ENCODE results near the gene PDE8B. TPM values are rescaled to one million over a fixed set of nuclear protein-coding genes. Genes with fewer than 3 reads are reported as not detected.

The PDE8B gene
- polyA plus RNA-seq, 1 of the 3 experiments (the other 2 are of a cell fraction), result not detected

DNA sequence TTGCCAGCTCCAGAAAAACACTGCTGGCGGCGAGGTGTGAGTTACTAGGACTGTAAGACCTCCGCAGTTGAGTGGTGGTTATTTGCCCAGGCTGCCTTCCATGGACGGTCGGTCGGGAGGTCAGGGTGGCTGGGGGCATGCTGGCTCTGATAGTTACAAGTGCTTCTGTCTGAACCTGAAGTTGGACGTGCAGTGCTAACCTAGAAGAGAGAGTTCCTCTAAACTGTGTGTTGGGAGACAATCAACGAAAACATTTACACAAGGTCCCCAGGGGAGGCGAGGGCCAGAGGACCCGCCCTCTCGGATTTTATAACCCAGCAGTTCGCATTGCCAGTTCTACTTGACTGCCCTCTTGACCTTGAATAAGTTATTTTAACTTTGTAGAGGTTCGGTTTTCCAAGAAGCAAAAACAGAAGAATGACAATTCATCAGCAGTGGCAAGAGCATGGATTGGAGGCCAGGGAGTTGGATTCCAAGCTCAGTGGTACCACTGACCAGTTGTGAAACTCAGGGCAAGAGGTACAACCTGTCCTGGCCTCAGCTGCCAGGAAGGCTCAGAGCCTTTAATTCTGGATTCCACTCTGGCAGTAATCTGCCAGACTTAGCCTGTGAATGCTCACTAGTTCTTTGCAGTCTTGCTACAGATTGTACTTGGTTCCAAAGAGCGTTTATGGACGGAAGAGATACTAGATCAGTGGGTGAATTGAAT, 28.7 kb upstream of the PDE8B start:
- no peaks in the 10 kb centered on the region for H3K9me2 ChIP-seq
- H3K4me3 ChIP-seq (ENCODE audit: low read depth in 2 of 2, low read length in 1 of 2), result no peak overlapping the region
- no peak overlapping the region for H3K27ac ChIP-seq (ENCODE audit: low read depth in 2 of 2, low read length in 1 of 2)
- TF ChIP-seq TCF12 (IDR thresholded peaks at IDR 0.05), result no peak
- TF ChIP-seq RAD21 (IDR thresholded peaks at IDR 0.05; ENCODE audit: low read length), result no peak
- no peak for TF ChIP-seq GATA2 (CRISPR knock-in tag; IDR thresholded peaks at IDR 0.05)
- TF ChIP-seq, protein P1, sequence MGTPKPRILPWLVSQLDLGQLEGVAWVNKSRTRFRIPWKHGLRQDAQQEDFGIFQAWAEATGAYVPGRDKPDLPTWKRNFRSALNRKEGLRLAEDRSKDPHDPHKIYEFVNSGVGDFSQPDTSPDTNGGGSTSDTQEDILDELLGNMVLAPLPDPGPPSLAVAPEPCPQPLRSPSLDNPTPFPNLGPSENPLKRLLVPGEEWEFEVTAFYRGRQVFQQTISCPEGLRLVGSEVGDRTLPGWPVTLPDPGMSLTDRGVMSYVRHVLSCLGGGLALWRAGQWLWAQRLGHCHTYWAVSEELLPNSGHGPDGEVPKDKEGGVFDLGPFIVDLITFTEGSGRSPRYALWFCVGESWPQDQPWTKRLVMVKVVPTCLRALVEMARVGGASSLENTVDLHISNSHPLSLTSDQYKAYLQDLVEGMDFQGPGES (IDR thresholded peaks at IDR 0.05; ENCODE audit: low read depth, low read length), result no peak
- no peak for TF ChIP-seq PBX3 (IDR thresholded peaks at IDR 0.05)
- no peak for TF ChIP-seq SIN3A (IDR thresholded peaks at IDR 0.05; ENCODE audit: borderline replicate concordance, low read depth, low read length)
- TF ChIP-seq POLR2AphosphoS5 (IDR thresholded peaks at IDR 0.05; ENCODE audit: low read depth, low read length), result no peak
- TF ChIP-seq MXI1 (IDR thresholded peaks at IDR 0.05; ENCODE audit: low read depth, low read length), result no peak
- TF ChIP-seq, protein P2, sequence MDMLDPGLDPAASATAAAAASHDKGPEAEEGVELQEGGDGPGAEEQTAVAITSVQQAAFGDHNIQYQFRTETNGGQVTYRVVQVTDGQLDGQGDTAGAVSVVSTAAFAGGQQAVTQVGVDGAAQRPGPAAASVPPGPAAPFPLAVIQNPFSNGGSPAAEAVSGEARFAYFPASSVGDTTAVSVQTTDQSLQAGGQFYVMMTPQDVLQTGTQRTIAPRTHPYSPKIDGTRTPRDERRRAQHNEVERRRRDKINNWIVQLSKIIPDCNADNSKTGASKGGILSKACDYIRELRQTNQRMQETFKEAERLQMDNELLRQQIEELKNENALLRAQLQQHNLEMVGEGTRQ (IDR thresholded peaks at IDR 0.05; ENCODE audit: borderline replicate concordance, low read depth, low read length), result no peak
- no peak for TF ChIP-seq FOXM1 (IDR thresholded peaks at IDR 0.05; ENCODE audit: low read depth)
- ChIA-PET CTCF (interaction anchor here (0.6 to 1.6 kb wide), 5 partner anchors 33 to 255 kb away, joined by 3 to 4 read pairs (median 3); no protein-coding TSS in a partner anchor), POLR2A (no interaction called here)
- H3K79me2 ChIP-seq (ENCODE audit: insufficient read depth), result no peaks in the 10 kb centered on the region
- no peaks in the 10 kb centered on the region for H3K36me3 ChIP-seq (replicated peaks in 1 of 2; ENCODE audit: control insufficient read depth in 1 of 2, insufficient read depth in 2 of 2, low read length in 1 of 2)
- H3K9ac ChIP-seq, result no peak overlapping the region
- H3F3A ChIP-seq (replicated peaks; ENCODE audit: insufficient read depth), result no peaks in the 10 kb centered on the region
- no peak overlapping the region for H3K4me2 ChIP-seq
- DNase-seq, result no peak
- 78% methylated on average over 15 of the region's 15 CpGs for WGBS (ENCODE audit: low lambda C conversion rate)
- H4K20me1 ChIP-seq (ENCODE audit: insufficient read depth), result no peaks in the 10 kb centered on the region
- peaks cover 33% of the 10 kb centered on the region for H3K27me3 ChIP-seq (ENCODE audit: insufficient read depth)
- no peaks in the 10 kb centered on the region for H3K9me3 ChIP-seq
- H2AFZ ChIP-seq (ENCODE audit: low read depth), result no peak overlapping the region
- H3K4me1 ChIP-seq (ENCODE audit: control insufficient read depth in 1 of 2, insufficient read depth in 2 of 2, low read depth in 1 of 2, low read length in 1 of 2), result peaks cover 0 to 4% of the 10 kb centered on the region in 2 experiments; a peak in 1 of 4 replicates

- ChIA-PET POLR2A (no interaction called here), CTCF (interaction anchor here (0.7 to 1.6 kb wide), 6 partner anchors 31 to 255 kb away, joined by 3 to 4 read pairs (median 3); no protein-coding TSS in a partner anchor)
- Histone ChIP-seq H3K4me2 (no peak overlapping the region), H3F3A (replicated peaks; ENCODE audit: insufficient read depth) (no peaks in the 10 kb centered on the region), H4K20me1 (ENCODE audit: insufficient read depth) (no peaks in the 10 kb centered on the region), H3K27ac (ENCODE audit: low read depth in 2 of 2, low read length in 1 of 2) (no peak overlapping the region), H3K4me1 (ENCODE audit: control insufficient read depth in 1 of 2, insufficient read depth in 2 of 2, low read depth in 1 of 2, low read length in 1 of 2) (peaks cover 0 to 4% of the 10 kb centered on the region in 2 experiments; a peak in 1 of 4 replicates), H3K9ac (no peak overlapping the region), H3K79me2 (ENCODE audit: insufficient read depth) (no peaks in the 10 kb centered on the region), H3K27me3 (ENCODE audit: insufficient read depth) (peaks cover 33% of the 10 kb centered on the region), H3K9me2 (no peaks in the 10 kb centered on the region), H2AFZ (ENCODE audit: low read depth) (no peak overlapping the region), H3K9me3 (no peaks in the 10 kb centered on the region), H3K36me3 (replicated peaks in 1 of 2; ENCODE audit: control insufficient read depth in 1 of 2, insufficient read depth in 2 of 2, low read length in 1 of 2) (no peaks in the 10 kb centered on the region), H3K4me3 (ENCODE audit: low read depth in 2 of 2, low read length in 1 of 2) (no peak overlapping the region)
- DNase-seq, result no peak
- WGBS (ENCODE audit: low lambda C conversion rate), result 58% methylated on average over 1 of the region's 1 CpG
- TF ChIP-seq SIN3A (IDR thresholded peaks at IDR 0.05; ENCODE audit: borderline replicate concordance, low read depth, low read length) (no peak), POLR2AphosphoS5 (IDR thresholded peaks at IDR 0.05; ENCODE audit: low read depth, low read length) (no peak), JUND (IDR thresholded peaks at IDR 0.05) (no peak), NFIC (IDR thresholded peaks at IDR 0.05; ENCODE audit: borderline replicate concordance) (no peak), FOXJ3 (CRISPR knock-in tag; IDR thresholded peaks at IDR 0.05) (no peak), TEAD4 (IDR thresholded peaks at IDR 0.05; ENCODE audit: borderline replicate concordance, insufficient read depth) (no peak), RCOR1 (IDR thresholded peaks at IDR 0.05; ENCODE audit: low read length) (no peak), GATA2 (CRISPR knock-in tag; IDR thresholded peaks at IDR 0.05) (no peak)
- TF ChIP-seq, protein P1 (IDR thresholded peaks at IDR 0.05; ENCODE audit: low read depth, low read length), result no peak
- TF ChIP-seq, protein P3, sequence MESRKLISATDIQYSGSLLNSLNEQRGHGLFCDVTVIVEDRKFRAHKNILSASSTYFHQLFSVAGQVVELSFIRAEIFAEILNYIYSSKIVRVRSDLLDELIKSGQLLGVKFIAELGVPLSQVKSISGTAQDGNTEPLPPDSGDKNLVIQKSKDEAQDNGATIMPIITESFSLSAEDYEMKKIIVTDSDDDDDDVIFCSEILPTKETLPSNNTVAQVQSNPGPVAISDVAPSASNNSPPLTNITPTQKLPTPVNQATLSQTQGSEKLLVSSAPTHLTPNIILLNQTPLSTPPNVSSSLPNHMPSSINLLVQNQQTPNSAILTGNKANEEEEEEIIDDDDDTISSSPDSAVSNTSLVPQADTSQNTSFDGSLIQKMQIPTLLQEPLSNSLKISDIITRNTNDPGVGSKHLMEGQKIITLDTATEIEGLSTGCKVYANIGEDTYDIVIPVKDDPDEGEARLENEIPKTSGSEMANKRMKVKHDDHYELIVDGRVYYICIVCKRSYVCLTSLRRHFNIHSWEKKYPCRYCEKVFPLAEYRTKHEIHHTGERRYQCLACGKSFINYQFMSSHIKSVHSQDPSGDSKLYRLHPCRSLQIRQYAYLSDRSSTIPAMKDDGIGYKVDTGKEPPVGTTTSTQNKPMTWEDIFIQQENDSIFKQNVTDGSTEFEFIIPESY (IDR thresholded peaks at IDR 0.05; ENCODE audit: borderline replicate concordance, low read depth), result no peak
- TF ChIP-seq, protein P4, sequence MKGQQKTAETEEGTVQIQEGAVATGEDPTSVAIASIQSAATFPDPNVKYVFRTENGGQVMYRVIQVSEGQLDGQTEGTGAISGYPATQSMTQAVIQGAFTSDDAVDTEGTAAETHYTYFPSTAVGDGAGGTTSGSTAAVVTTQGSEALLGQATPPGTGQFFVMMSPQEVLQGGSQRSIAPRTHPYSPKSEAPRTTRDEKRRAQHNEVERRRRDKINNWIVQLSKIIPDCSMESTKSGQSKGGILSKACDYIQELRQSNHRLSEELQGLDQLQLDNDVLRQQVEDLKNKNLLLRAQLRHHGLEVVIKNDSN (IDR thresholded peaks at IDR 0.05; ENCODE audit: borderline replicate concordance, low read depth), result no peak
These were observed 28.1 kb upstream of the PDE8B start for GRCh38 chr5:77182367-77182766.

Data from SK-N-SH (cell line).